ENCODE results near the gene ANKDD1B.

ANKDD1B gene

GRCh38 chr5:75622564-75622963 lies 11.3 kb downstream of the ANKDD1B start:
- no peak overlapping the region for H3K4me3 ChIP-seq (ENCODE audit: low read depth, low read length)
- TF ChIP-seq CTCF (IDR thresholded peaks at IDR 0.05; ENCODE audit: insufficient read depth, low read length, missing control alignments), result no peak
- DNase-seq (ENCODE audit: low read depth, low spot score), result no peak
- CTCF ChIA-PET, result no interaction called here
- POLR2A ChIA-PET, result no interaction called here

- H3K4me3 ChIP-seq (ENCODE audit: low read depth, low read length), result no peak overlapping the region
- no peak for TF ChIP-seq CTCF (IDR thresholded peaks at IDR 0.05; ENCODE audit: insufficient read depth, low read length, missing control alignments)
- DNase-seq (ENCODE audit: low read depth, low spot score), result no peak
- ChIA-PET CTCF (no interaction called here), POLR2A (no interaction called here)
These were observed 12.6 kb downstream of the ANKDD1B start for GRCh38 chr5:75623846-75624245.

- no peak for TF ChIP-seq CTCF (IDR thresholded peaks at IDR 0.05; ENCODE audit: insufficient read depth, low read length, missing control alignments)
- no peak for DNase-seq (ENCODE audit: low read depth, low spot score)
- H3K4me3 ChIP-seq (ENCODE audit: low read depth, low read length), result no peak overlapping the region
- ChIA-PET CTCF (no interaction called here), POLR2A (no interaction called here)
These were observed 15.7 kb downstream of the ANKDD1B start for GRCh38 chr5:75626959-75627358.

GRCh38 chr5:75627801-75628200 lies 16.5 kb downstream of the ANKDD1B start:
- ChIA-PET CTCF (interaction anchor here (1.5 kb wide), 1 partner anchor 55 kb away, joined by 4 read pairs; no protein-coding TSS in a partner anchor), POLR2A (no interaction called here)
- no peak for TF ChIP-seq CTCF (IDR thresholded peaks at IDR 0.05; ENCODE audit: insufficient read depth, low read length, missing control alignments)
- no peak overlapping the region for H3K4me3 ChIP-seq (ENCODE audit: low read depth, low read length)
- no peak for DNase-seq (ENCODE audit: low read depth, low spot score)

- H3K4me3 ChIP-seq (ENCODE audit: low read depth, low read length), result no peak overlapping the region
- DNase-seq (ENCODE audit: low read depth, low spot score), result no peak
- TF ChIP-seq CTCF (IDR thresholded peaks at IDR 0.05; ENCODE audit: insufficient read depth, low read length, missing control alignments), result no peak
- CTCF ChIA-PET, result interaction anchor here (1.0 kb wide), 1 partner anchor 25 kb away, joined by 3 read pairs; no protein-coding TSS in a partner anchor
- POLR2A ChIA-PET, result no interaction called here
These were observed 19.6 kb downstream of the ANKDD1B start for GRCh38 chr5:75630875-75631274.

- TF ChIP-seq CTCF (IDR thresholded peaks at IDR 0.05; ENCODE audit: insufficient read depth, low read length, missing control alignments), result no peak
- POLR2A ChIA-PET, result no interaction called here
- no peak overlapping the region for H3K4me3 ChIP-seq (ENCODE audit: low read depth, low read length)
- no peak for DNase-seq (ENCODE audit: low read depth, low spot score)
- CTCF ChIA-PET, result no interaction called here
These were observed 21.1 kb downstream of the ANKDD1B start for GRCh38 chr5:75632321-75632720.

Measured in AG04449 (cell line).